Upper lobe of left lung (tissue), 6 donors: ENCODE measurements around the gene SND1. TPM values are rescaled to one million over a fixed set of nuclear protein-coding genes. Genes with fewer than 3 reads are reported as not detected.

Source experiments
- ATAC-seq, 2 donors: fragments of 200-7000 bp; cut with Tn5 transposase; one replicate each; pipeline ENCODE4 v1.9.1; 2022; ENCODE audit warnings: mild to moderate bottlenecking in 2 of 2, moderate library complexity in 2 of 2; ENCODE audit not compliant: low FRiP score in 2 of 2
- DNase-seq, 2 donors: peaks; one replicate each; pipeline ENCODE4 v3.0.0-alpha.2; 2019 to 2020
- H3K27ac ChIP-seq, 4 donors: fragments of 200-600 bp; sonication (generic); one replicate each; pipeline ENCODE4 v1.5.1; 2016 to 2019
- H3K27me3 ChIP-seq, 4 donors: fragments of 200-600 bp; sonication (generic); one replicate each; pipeline ENCODE4 v1.5.1; 2017 to 2019
- H3K36me3 ChIP-seq, 4 donors: fragments of 200-600 bp; sonication (generic); one replicate each; pipeline ENCODE4 v1.5.1; 2016 to 2019
- H3K4me1 ChIP-seq, 4 donors: fragments of 200-600 bp; sonication (generic); one replicate each; pipeline ENCODE4 v1.5.1; 2018 to 2019
- H3K4me3 ChIP-seq, 4 donors: fragments of 200-600 bp; sonication (generic); one replicate each; pipeline ENCODE4 v1.5.1; 2017 to 2019; ENCODE audit warnings: mild to moderate bottlenecking in 2 of 4, moderate library complexity in 1 of 4
- H3K9me3 ChIP-seq, 4 donors: fragments of 200-600 bp; sonication (generic); one replicate each; pipeline ENCODE4 v1.5.1; 2018 to 2019
- CTCF ChIP-seq, 6 experiments: fragments of 450-650 bp in 4 of 6; fragments of 200-600 bp in 2 of 6; sonication (generic) in 2 of 6; IDR thresholded peaks; one replicate each; pipeline ENCODE4 v1.5.1; 2016 to 2019; ENCODE audit warnings: antibody characterized with exemption in 6 of 6
- EP300 ChIP-seq, 4 donors: sonication (generic); formaldehyde crosslinking; IDR thresholded peaks; one replicate each; pipeline ENCODE4 v1.5.1; 2017; ENCODE audit warnings: antibody characterized with exemption in 4 of 4, control low read depth in 2 of 4
- POLR2A ChIP-seq, 4 donors: fragments of 450-650 bp; IDR thresholded peaks; one replicate each; pipeline ENCODE4 v1.5.1; 2016 to 2017; ENCODE audit warnings: antibody characterized with exemption in 4 of 4, mild to moderate bottlenecking in 2 of 4
- POLR2AphosphoS5 ChIP-seq, 2 donors: sonication (generic); formaldehyde crosslinking; IDR thresholded peaks; one replicate each; pipeline ENCODE4 v1.5.1; 2017; ENCODE audit warnings: antibody characterized with exemption in 2 of 2
- WGBS, 2 donors: methylation state at CpG; one replicate each; pipeline ENCODE4 v1.1.5; 2017 to 2018; 5-methylcytosine and 5-hydroxymethylcytosine counted together
- total RNA-seq, 6 donors: library from RNA; depleted of rRNA in 4 of 6; stranded (reverse); fragments of >200 nt in 4 of 6; gene quantifications; one replicate each; pipeline versions ENCODE4 v1.1.0 to v1.2.1, GENCODE V29; 2016 to 2021
- donor health status: DM: no; HTN: no; CAD: no; lungs with moderate emphysema.
- donor health status: DM: no; HTN: yes; CAD: no; lungs with severe emphysema.

Gene SND1
- total RNA-seq, 6 donors from 2014 or later = 107 to 167 (median 121) TPM

GRCh38 chr7:127717502-127718339 lies 65.7 kb downstream of the SND1 start:
- H3K4me1 ChIP-seq = peaks cover 0 to 10% (median 0%) of the 10 kb centered on the region in 4 donors
- no peak for ATAC-seq
- DNase-seq = no peak
- H3K9me3 ChIP-seq = no peaks in the 10 kb centered on the region
- peaks cover 0 to 52% (median 10%) of the 10 kb centered on the region in 4 donors for H3K36me3 ChIP-seq
- 94 to 96% methylated on average over 6 of the region's 6 CpGs for WGBS, 2 donors
- no peak overlapping the region for H3K4me3 ChIP-seq
- no peak overlapping the region for H3K27ac ChIP-seq
- TF ChIP-seq EP300 (IDR thresholded peaks at IDR 0.05) (no peak), POLR2AphosphoS5 (IDR thresholded peaks at IDR 0.05) (no peak), CTCF (IDR thresholded peaks at IDR 0.05) (no peak), POLR2A (IDR thresholded peaks at IDR 0.05) (no peak)
- H3K27me3 ChIP-seq = no peaks in the 10 kb centered on the region

GRCh38 chr7:127718340-127718679 lies 66.3 kb downstream of the SND1 start:
- no peak overlapping the region for H3K27ac ChIP-seq
- no peaks in the 10 kb centered on the region for H3K27me3 ChIP-seq
- DNase-seq (no peak), ATAC-seq (no peak)
- no peak overlapping the region for H3K4me3 ChIP-seq
- TF ChIP-seq POLR2AphosphoS5 (IDR thresholded peaks at IDR 0.05) = no peak
- no peak for TF ChIP-seq EP300 (IDR thresholded peaks at IDR 0.05)
- no peak for TF ChIP-seq POLR2A (IDR thresholded peaks at IDR 0.05)
- no peak for TF ChIP-seq CTCF (IDR thresholded peaks at IDR 0.05)
- no peaks in the 10 kb centered on the region for H3K9me3 ChIP-seq
- peaks cover 0 to 6% (median 0%) of the 10 kb centered on the region in 4 donors for H3K4me1 ChIP-seq
- 95 to 96% methylated on average over 7 of the region's 7 CpGs for WGBS, 2 donors
- peaks cover 0 to 58% (median 9%) of the 10 kb centered on the region in 4 donors for H3K36me3 ChIP-seq

- ATAC-seq = no peak
- WGBS, 2 donors = 92 to 93% methylated on average over 3 of the region's 3 CpGs
- no peak for DNase-seq
- no peak overlapping the region for H3K27ac ChIP-seq
- TF ChIP-seq POLR2A (IDR thresholded peaks at IDR 0.05) (no peak), CTCF (IDR thresholded peaks at IDR 0.05) (no peak), EP300 (IDR thresholded peaks at IDR 0.05) (no peak), POLR2AphosphoS5 (IDR thresholded peaks at IDR 0.05) (no peak)
- no peak overlapping the region for H3K4me3 ChIP-seq
- no peaks in the 10 kb centered on the region for H3K27me3 ChIP-seq
- H3K36me3 ChIP-seq = peaks cover 3 to 43% (median 21%) of the 10 kb centered on the region in 4 donors
- H3K9me3 ChIP-seq = no peaks in the 10 kb centered on the region
- H3K4me1 ChIP-seq = no peaks in the 10 kb centered on the region
Measured at GRCh38 chr7:127726476-127726875, 74.5 kb downstream of the SND1 start.

- H3K4me3 ChIP-seq = no peak overlapping the region
- no peaks in the 10 kb centered on the region for H3K4me1 ChIP-seq
- no peak for ATAC-seq
- 91 to 96% methylated on average over 13 of the region's 13 CpGs for WGBS, 2 donors
- TF ChIP-seq EP300 (IDR thresholded peaks at IDR 0.05) = no peak
- TF ChIP-seq POLR2A (IDR thresholded peaks at IDR 0.05) = no peak
- TF ChIP-seq POLR2AphosphoS5 (IDR thresholded peaks at IDR 0.05) = no peak
- no peak for TF ChIP-seq CTCF (IDR thresholded peaks at IDR 0.05)
- H3K27ac ChIP-seq = no peak overlapping the region
- DNase-seq = peak in 1 of 2 donors; percentile 25
- H3K36me3 ChIP-seq = peaks cover 0 to 33% (median 24%) of the 10 kb centered on the region in 4 donors
- H3K27me3 ChIP-seq = no peaks in the 10 kb centered on the region
- H3K9me3 ChIP-seq = no peaks in the 10 kb centered on the region
Measured at GRCh38 chr7:127730658-127731276, 78.8 kb downstream of the SND1 start.
